GM21529 (cell line): ENCODE results near the gene DIS3L2.

Source experiments
- ATAC-seq: cut with Tn5 transposase; IDR thresholded peaks from one replicate; pipeline ENCODE4 v1.9.1; 2021; ENCODE audit not compliant: unreplicated experiment

The DIS3L2 gene

DNA sequence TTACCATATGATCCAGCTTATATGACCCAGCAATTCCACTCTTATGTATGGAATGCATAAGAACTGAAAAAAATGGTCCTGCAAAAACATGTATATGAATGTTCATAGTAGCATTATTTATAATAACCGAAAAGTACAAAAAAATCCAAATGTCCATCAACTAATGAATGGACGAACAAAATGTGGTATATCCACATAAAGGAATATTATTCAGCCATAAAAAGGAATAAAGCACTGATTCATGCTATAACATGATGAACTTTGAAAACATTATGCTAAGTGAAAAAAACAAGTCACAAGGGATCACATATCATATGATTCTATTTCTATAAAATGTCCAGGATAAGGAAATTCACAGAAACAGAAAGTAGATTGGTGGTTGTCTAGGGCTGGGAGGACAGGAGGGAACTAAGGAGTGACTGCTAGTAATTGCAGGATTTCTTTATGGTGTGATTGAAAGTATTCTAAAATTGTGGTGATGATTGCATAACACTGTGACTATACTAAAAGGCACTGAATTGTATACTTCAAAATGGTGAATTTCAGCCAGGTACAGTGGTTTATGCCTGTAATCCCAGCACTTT, 10.0 kb upstream of the DIS3L2 start:
- no peak for ATAC-seq

DNA sequence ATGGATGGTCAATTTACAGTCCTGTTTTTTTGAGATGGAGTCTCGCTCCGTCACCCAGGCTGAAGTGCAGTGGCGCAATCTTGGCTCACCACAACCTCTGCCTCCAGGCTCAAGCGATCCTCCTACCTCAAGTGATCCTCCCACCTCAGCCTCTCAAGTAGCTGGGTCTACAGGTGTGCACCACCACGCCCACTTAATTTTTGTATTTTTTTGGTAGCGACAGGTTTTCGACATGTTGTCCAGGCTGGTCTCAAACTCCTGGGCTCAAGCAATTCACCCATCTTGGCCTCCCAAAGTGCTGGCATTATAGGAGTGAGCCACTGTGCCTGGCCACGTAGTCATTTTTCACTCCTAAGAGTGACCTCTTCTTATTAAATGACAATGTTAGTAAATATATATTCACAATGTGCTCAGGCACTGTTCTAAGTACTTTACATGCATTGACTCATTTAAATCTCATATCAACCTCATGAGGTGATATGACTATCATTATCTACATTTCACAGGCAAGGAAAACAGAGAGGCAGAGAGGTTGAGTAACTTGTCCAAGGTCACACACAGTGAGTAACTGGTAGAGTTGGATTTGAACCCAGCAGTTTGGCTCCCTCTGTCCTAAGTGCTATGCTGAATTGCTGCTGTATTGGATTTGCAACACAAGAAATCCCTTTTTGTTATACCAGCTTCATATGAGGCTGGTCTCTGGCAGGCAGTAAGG, 5.6 kb upstream of the DIS3L2 start:
- no peak for ATAC-seq

DNA sequence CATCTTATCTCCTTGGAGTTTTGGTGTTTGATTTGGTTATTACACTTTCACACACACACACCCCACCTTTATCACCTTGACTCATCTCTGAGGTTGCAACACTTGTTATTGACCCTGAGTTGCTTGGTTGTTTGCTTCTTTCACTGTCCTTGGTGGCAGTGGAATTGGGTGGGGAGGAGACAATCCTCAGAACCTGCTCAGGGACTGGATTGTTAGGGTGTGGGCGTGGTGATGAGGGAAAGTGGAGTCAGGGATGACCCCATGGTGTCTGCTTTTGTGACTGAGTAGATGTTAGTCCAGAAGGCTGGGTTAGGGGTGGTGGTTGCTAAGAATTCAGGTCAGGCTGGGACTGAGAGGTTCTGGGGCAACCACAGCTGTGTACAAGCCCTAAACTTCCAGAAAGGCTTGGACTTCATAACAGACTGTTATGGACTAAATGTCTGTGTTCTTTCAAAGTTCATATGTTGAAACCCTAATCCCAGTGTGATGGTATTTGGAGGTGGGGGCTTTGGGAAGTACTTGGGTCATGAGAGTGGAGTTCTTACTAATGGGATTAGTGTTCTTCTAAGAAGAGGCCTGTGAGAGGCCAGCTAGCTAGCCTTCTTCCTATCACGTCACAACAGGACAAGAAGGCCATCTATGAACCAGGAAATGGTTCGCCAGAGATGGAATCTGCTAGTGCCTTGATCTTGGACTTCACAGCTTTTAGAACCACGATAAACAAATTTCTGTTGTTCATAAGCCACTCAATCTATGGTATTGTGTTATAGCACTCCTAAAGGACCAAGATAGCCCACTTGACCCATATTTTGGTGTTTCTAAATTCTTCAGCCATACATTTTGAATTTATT, 3.4 kb upstream of the DIS3L2 start:
- no peak for ATAC-seq

DNA sequence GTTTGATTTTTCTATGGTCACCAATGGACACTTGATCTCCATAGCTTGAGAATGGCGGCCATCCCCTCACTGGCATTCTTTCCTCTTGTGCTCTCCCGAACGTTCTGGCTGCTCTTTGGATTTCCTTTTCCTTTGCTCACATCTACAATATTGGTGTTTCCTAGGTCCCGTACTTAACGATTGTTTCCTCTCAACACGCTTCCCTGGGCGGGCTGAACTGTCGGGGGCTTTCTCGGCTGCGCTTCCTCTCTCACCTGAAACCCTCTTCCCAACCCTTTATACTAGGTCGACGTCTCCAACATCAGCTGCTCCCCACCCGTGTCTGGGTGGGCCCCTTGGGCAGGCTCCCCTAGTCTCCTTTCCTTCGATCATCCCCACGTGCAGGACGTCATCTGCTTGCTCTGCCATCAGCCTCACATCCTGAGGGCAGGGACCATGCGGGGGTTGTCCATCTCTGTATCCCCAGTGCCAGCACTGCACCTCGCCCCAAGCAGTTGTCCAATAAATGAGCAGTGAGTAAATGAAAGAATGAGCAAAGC, 634 bp upstream of the DIS3L2 start:
- ATAC-seq: no peak

DNA sequence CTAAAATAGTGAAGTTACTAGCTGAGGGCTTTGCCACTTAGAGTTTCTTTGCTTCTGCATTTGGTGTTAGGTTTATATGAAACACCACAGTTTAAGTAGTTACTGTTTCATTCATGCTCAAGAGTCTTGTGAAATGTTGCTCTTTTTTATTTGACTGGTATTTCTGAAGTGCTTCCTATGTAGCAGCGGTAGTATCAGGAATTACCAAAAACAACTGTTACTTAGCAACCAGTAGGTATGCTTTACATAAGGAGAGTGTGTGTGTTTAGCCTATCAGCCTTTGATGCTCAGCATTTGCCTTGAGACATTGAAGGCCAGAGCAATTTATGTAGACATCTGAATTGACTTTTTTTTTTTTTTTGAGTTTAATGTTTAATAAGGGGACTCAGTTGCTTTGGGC, 3.6 kb downstream of the DIS3L2 start:
- no peak for ATAC-seq

DNA sequence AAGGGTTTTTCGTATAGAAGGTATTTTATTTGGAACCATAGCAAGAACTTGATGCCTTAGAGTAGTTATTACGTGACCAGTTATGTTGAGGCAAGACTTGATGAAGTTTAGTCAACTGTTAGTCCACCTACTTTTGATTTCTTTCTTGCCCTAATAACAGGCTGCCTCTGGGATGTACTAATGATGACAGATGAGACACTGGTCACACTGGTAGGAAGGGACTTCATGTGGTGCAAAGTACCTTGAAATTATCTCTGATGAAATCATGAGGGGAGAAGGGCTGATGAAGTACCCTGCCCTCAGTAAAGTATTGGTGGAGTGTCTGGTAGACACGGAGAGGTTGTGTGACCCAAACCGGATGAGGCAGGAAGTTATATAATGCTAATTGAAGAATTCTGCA, 5.4 kb downstream of the DIS3L2 start:
- ATAC-seq: no peak

DNA sequence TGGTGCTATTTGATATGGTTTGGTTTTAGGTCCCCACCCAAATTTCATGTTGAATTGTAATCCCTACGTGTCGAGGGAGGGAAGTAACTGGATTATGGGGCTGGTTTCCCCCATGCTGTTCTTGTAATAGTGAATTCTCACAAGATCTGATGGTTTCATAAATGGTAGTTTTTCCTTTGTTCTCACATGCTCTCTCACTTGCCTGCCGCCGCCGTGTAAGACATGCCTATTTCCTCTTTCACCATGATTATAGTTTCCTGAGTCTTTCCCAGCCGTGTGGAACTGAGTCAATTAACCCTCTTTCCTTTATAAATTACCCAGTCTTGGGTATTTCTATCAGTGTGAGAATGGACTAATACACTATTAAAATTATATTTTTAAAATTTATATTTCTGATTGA, 7.3 kb downstream of the DIS3L2 start:
- no peak for ATAC-seq

DNA sequence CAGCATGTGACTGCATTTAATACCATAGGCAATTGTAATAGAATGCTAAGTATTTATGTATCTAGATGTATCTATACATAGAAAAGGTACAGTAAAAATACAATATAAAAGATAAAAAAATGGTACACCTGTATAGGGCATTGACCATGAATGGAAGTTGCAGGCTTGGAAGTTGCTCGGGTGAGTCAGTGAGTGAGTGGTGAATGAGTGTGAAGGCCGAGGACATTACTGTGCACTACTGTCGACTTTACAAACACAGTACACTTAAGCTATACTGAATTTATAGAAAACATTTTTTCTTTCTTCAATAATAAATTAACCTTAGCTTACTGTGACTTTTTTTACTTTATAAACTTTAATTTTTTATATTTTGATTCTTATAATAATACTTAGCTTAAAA, 8.9 kb downstream of the DIS3L2 start:
- no peak for ATAC-seq

DNA sequence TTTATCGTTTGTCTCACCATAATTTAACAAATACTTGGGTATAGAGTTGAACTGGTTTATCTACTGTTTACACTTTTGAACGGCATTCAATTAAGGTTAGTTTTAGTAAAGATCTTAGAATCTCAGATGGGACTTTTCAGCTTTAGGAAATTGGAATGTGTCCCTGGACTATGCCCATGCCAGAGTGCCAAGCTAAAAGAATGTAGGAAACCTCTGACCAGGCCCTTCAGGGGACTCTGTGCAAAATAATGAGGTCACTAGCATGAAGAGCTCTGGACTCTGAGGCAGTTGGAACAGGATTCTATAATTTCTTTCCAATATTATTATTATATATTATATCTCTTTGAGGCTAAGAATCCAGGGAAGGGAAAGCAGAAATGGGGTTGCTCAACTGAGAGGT, 13.5 kb downstream of the DIS3L2 start:
- no peak for ATAC-seq

DNA sequence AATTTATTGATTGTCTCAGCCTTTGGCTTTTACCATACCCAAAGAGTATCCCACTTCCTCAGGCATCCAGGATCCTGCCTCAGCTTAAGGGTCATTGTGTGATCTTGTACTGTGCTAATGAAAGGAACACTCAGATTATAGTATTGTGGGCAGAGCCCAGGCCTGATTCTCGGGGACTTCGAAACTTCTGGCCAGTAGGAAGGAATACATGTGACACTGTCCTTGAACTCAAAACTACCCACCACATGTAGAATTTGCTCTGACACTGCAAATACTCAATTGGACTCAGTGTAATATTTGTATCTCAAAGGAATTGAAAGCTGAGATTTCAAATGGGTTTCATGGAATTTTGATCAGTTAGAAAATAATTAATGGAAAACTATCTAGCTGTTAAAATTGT, 15.9 kb downstream of the DIS3L2 start:
- no peak for ATAC-seq

DNA sequence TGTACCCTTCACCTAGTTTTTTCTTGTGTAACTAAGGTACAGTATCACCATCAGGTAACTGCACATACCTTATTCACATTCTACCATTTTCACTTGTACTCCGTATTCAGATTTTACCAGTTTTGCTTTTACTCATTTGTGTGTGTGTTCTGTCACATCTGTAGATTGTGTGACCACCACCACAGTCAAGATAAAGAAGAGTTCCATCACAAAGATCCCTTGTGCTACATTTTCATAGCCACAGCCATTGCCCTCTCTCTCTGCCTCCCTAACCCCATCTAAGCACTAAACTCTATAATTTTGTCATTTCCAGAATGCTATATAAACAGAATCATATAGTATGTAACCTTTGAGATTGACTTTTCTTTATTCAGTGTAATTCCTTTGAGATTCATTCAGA, 23.5 kb downstream of the DIS3L2 start:
- ATAC-seq: no peak

DNA sequence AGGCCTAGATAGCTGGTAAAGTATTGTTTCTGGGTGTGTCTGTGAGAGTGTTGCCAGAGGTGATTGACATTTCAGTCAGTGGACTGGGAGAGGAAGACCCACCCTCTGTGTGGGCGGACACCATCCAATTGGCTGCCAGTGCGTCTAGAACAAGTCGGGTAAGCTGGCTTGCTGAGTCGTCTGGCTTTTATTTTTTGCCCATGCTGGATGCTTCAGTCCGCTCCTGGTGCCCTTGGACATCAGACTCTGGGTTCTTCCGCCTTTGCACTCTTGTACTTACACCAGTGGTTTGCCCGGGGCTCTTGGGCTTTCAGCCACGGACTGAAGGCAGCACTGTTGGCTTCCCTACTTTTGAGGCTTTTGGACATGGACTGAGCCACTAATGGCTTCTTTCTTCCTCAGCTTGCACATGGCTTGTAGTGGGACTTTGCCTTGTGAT, 24.3 kb downstream of the DIS3L2 start:
- no peak for ATAC-seq

DNA sequence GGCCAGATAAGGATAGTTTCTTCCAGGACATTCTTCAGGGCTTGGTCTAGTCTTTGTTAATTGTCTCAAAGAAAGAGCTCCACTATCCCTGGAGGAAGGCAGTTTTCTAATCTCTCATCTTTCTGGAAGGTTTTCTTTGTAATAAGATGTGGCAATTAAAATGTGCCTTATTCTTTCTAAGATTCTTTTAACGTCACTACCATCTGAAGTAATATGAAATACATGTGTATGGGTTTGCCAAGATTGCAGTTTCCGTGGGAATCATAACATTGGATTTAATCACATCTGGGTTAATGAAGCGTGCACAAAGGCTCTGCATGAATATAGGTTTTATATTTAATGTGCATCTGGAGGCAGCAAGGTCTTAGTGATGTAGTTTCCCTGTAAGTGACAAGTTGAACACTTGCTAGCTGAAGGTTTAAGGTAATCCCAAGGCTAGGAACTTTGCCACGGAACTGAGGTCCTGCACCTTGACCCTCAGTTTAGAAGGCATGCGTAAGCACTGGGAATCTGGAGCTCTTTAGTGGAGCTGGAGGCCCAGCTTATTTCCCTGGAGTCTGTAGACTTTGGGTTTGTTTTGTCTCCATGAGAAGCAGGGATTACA, 25.7 kb downstream of the DIS3L2 start:
- ATAC-seq: no peak

DNA sequence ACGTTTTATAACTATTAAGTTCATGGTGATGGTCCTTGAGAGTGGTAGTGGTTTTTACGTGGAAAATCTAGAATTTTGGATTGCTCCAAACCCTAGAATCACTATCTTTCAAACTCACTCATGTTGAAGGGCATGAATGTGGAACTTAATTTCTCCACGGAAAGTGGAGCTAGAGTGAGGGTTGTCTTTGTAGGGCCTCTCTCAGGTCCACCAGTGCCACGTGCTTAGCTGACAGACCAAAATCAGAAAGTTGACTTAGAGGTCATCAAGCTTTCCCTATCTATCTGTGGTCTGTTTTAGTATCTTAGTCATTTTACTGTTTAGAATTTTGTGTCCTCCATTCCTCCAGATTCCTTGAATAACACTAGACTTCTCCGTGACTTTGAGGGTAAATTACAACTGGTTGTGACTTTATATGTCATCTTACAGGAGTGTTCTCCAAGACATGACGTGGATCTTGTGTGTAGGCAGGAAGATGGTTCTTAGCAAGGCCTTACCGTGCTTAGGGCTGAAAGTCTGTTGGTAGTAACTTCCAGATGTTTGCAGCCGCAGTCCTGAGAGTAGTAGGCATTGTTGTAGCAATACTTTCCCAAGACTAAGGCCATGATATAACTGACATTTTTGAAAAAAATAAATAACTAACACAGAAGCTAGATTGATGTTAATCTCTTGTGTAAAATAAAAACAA, 26.8 kb downstream of the DIS3L2 start:
- ATAC-seq: no peak

DNA sequence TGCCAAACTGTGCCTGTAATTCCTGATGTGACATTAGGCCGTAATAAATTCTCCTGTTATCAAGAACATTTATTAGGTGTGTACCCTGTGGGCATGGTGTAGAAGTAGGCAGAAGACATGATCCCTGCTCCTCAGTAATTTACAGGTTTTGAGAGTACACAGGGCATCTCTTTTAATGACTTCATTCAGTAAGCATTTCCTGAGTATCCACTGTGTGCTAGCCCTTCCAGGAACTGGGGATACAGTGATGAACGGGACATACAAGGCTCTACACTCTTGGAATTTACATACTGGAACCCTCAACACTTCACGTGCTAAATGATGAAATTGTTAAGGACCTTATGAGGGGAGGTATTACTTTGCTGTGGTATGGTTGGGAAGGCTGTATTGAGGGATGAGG, 30.2 kb downstream of the DIS3L2 start:
- no peak for ATAC-seq

DNA sequence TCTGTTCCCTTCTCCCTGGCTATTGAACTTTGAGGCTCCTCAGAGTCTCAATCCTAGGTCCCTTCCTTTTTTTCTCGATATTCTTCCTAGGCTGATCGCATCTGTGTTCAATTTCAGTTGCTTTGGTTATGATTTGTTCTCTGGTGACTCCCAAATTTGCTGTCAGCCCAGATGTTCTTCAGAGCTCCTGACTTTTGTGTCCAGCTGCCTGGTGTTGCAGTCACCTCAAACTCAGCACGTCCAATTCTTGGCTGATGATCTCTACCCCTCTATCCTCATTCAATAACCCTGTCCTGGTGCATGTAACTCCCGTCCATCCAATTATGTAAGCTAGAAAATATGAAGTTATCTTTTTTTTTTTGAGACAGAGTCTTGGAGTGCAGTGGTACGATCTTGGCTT, 31.4 kb downstream of the DIS3L2 start:
- ATAC-seq: no peak

DNA sequence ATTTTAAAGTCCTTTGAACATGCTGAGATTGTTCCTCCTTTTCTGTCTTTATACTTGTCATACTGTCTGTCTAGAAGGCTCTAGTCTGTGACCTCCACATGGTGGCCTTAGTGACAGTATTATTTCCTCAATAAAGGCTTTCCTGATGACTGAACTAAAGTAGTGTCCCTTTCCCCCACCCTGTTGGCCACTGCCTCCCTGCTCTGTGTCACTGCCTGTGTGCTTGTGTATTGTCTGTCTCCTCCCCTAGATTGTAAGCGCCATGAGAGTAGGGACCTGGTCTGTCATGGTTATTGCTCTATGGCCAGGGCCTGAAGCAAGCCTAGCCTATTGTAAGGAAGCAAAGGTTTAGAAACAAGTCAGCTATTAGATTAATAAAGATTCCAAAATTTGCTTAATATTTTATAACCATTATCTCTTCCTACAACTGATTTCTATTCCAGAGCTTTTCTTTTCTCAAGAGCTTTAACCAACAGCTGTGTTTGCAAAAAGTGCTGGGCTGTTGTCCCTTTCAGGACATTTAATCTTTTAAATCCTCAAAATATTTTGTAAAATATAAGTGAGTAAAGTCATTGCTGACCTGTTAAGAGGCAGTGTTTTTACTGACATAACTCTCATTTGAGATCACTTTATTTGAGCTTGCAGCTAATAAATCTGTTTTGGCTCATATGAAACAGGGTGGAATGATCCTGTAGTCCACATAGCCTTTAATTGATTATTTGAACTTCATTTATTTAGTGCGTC, 35.5 kb downstream of the DIS3L2 start:
- no peak for ATAC-seq

DNA sequence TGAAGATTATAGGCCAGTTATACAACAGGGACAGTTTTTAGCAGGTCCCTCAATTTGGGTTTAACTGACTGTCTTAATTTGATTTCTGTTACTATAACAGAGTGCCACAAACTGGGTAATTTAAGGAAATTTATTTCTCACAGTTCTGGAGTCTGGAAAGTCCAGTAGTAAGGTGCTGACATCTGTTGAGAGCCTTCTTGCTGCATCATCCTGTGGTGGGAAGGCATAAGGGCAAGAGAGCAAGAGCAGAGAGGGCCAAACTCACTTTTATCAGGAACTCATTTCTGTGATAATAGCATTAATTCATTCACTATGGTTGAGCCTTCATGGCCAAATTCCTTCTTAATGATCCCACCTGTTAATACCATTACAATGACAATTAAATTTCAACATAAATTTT, 36.5 kb downstream of the DIS3L2 start:
- ATAC-seq: no peak

DNA sequence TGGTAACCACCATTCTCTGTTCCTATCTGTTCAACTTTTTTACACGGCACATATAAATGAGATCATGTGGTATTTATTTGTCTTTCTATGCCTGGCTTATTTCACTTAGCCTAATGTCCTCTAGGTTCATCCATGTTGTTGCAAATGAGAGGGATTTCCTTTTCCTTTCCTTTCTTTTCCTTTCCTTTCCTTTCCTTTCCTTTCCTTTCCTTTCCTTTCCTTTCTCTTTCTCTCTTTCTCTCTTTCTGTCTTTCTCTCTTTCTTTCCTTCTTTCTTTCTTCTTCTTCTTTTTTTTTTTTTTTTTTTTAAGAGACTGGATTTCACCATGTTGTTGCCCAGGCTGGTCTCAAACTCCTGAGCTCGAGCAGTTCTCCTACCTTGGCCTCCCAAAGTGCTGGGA, 38.9 kb downstream of the DIS3L2 start:
- no peak for ATAC-seq

DNA sequence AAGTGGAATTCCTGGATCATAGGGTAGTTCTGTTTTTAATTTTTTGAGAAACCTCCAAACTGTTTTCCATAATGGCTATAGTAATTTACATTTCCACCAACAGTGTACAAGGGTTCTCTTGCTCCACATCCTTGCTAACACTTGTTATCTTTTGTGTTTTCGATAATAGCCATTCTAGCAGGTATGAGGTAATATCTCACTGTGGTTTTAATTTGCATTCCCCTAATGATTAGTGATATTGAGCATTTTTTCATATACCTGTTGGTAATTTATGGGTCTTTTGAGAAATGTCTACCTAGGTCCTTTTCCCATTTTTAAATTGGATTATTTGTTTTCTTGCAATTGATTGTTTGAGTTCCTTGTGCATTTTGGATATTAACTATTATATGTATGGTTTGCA, 39.6 kb downstream of the DIS3L2 start:
- ATAC-seq: no peak
